Left lung (tissue), 10 donors: ENCODE data around the gene DNM1. TPM values are rescaled to one million over a fixed set of nuclear protein-coding genes. Genes with fewer than 3 reads are reported as not detected.

ENCODE experiments used
- ATAC-seq: fragments of 200-7000 bp; cut with Tn5 transposase; one replicate; pipeline ENCODE4 v1.9.1; 2020; ENCODE audit warnings: moderate library complexity
- DNase-seq, 4 donors: peaks; one replicate each; pipeline ENCODE4 v3.0.0-alpha.2; 2013 to 2020
- H3K27ac ChIP-seq, 2 donors: fragments of 200-600 bp; sonication (generic) in 1 of 2; one replicate each; pipeline versions ENCODE4 v1.5.0 to v1.8.0; 2020 to 2021
- H3K27me3 ChIP-seq, 2 donors: fragments of 200-600 bp; sonication (generic) in 1 of 2; one replicate each; pipeline versions ENCODE4 v1.5.0 to v1.8.0; 2020 to 2021
- H3K36me3 ChIP-seq, 2 donors: fragments of 200-600 bp; sonication (generic) in 1 of 2; one replicate each; pipeline versions ENCODE4 v1.5.0 to v1.8.0; 2020 to 2021
- H3K4me1 ChIP-seq, 2 donors: fragments of 200-600 bp; one replicate each; pipeline ENCODE4 v1.8.0; 2021
- H3K4me3 ChIP-seq, 2 donors: fragments of 200-600 bp; sonication (generic) in 1 of 2; one replicate each; pipeline versions ENCODE4 v1.5.0 to v1.8.0; 2020 to 2021; ENCODE audit warnings: mild to moderate bottlenecking in 1 of 2
- H3K9me3 ChIP-seq, 2 donors: fragments of 200-600 bp; sonication (generic) in 1 of 2; one replicate each; pipeline versions ENCODE4 v1.5.0 to v1.8.0; 2020 to 2021
- CTCF ChIP-seq, 2 donors: fragments of 200-600 bp; sonication (generic) in 1 of 2; IDR thresholded peaks; one replicate each; pipeline versions ENCODE4 v1.5.0 to v1.8.0; 2021; ENCODE audit warnings: antibody characterized with exemption in 2 of 2
- intact Hi-C, 2 donors: fragments of 100-400 bp; cut with DNase I; formaldehyde crosslinking; loops; one replicate each; pipeline versions ENCODE4 v1.11.2 to v1.14.2; 2022
- microRNA-seq, 2 donors: library from miRNA; unstranded; fragments of <30 nt; microRNA quantifications; one replicate each; pipeline ENCODE4, GENCODE V29; 2019
- polyA plus RNA-seq, 6 donors: library from polyadenylated mRNA; unstranded; fragments of 120-200 nt; gene quantifications; one replicate each; pipeline ENCODE4 v1.2.1, GENCODE V29; 2013; ENCODE audit not compliant: insufficient read length in 6 of 6
- total RNA-seq, 2 donors: library from RNA; stranded (reverse); fragmentation: NEBNext Ultra II Directional; extraction: Animal tissue kit (Norgen Biotek cat#: 25700); gene quantifications; one replicate each; pipeline ENCODE4 v1.2.1, GENCODE V29; 2021
- donor health status: DM: no; HTN: yes; CAD: no.
- donor health status: DM: no; HTN: no; CAD: no.

DNM1 gene
- total and polyA plus RNA-seq, 8 donors, result 9.0 to 90.0 (median 62.2) TPM

GRCh38 chr9:128296340-128297220 lies 93.4 kb downstream of the DNM1 start:
- no peak for ATAC-seq
- H3K27ac ChIP-seq, result no peak overlapping the region
- no peak overlapping the region for H3K4me3 ChIP-seq
- no peaks in the 10 kb centered on the region for H3K36me3 ChIP-seq
- TF ChIP-seq CTCF (IDR thresholded peaks at IDR 0.05), result no peak
- DNase-seq, result no peak
- H3K27me3 ChIP-seq, result no peaks in the 10 kb centered on the region
- peaks cover 0 to 6% of the 10 kb centered on the region in 2 donors for H3K4me1 ChIP-seq
- H3K9me3 ChIP-seq, result no peaks in the 10 kb centered on the region
- intact Hi-C loops, result no loop called here

- H3K4me1 ChIP-seq, result peaks cover 0 to 6% of the 10 kb centered on the region in 2 donors
- no peak overlapping the region for H3K27ac ChIP-seq
- no peaks in the 10 kb centered on the region for H3K36me3 ChIP-seq
- no peaks in the 10 kb centered on the region for H3K27me3 ChIP-seq
- no peaks in the 10 kb centered on the region for H3K9me3 ChIP-seq
- DNase-seq (no peak), ATAC-seq (no peak)
- intact Hi-C loops, result no loop called here
- TF ChIP-seq CTCF (IDR thresholded peaks at IDR 0.05), result no peak
- no peak overlapping the region for H3K4me3 ChIP-seq
Measured at GRCh38 chr9:128297221-128297773, 94.1 kb downstream of the DNM1 start.

- ATAC-seq (no peak), DNase-seq (peak in 1 of 4 donors; percentile 44)
- Histone ChIP-seq H3K4me1 (peaks cover 0 to 6% of the 10 kb centered on the region in 2 donors), H3K27me3 (no peaks in the 10 kb centered on the region), H3K27ac (no peak overlapping the region), H3K4me3 (no peak overlapping the region), H3K9me3 (no peaks in the 10 kb centered on the region), H3K36me3 (no peaks in the 10 kb centered on the region)
- no peak for TF ChIP-seq CTCF (IDR thresholded peaks at IDR 0.05)
- intact Hi-C loops, result no loop called here
Measured at GRCh38 chr9:128298535-128299482, 95.6 kb downstream of the DNM1 start.

- peaks cover 0 to 17% of the 10 kb centered on the region in 2 donors for H3K36me3 ChIP-seq
- H3K4me1 ChIP-seq, result no peaks in the 10 kb centered on the region
- ATAC-seq (no peak), DNase-seq (no peak)
- intact Hi-C loops, result no loop called here
- H3K9me3 ChIP-seq, result no peaks in the 10 kb centered on the region
- no peaks in the 10 kb centered on the region for H3K27me3 ChIP-seq
- TF ChIP-seq CTCF (IDR thresholded peaks at IDR 0.05), result no peak
- no peak overlapping the region for H3K27ac ChIP-seq
- no peak overlapping the region for H3K4me3 ChIP-seq
Measured at GRCh38 chr9:128304136-128304970, 101.2 kb downstream of the DNM1 start.

Small RNA genes lying within 50 kb of the gene (microRNA-seq; reads per million reads assigned to microRNA genes)
- 3,171 to 4,255 reads per million in 2 donors for gene MIR199B
- gene MIR3154, result 1.4 to 1.7 reads per million in 2 donors

Other genes with a start within 250 kb of the DNM1 start
- gene EEIG1, start 222.4 kb upstream of the DNM1 start, total RNA-seq, result 10 to 100 TPM; 60.7 to 67.3 TPM
- gene EEIG1, start 222.4 kb upstream of the DNM1 start, polyA plus RNA-seq, result 10 to 100 TPM; 28.2 to 40.7 (median 35.7) TPM
- 1 to 10 TPM; 7.7 to 8.0 TPM for gene NAIF1, start 136.1 kb upstream of the DNM1 start, total RNA-seq
- gene NAIF1, start 136.1 kb upstream of the DNM1 start, polyA plus RNA-seq, result 10 to 100 TPM in 3 of 6 donors, 1 to 10 TPM in 3; 8.2 to 11.5 (median 9.9) TPM
- gene SLC25A25, start 135.1 kb upstream of the DNM1 start, total RNA-seq, result 10 to 100 TPM; 19.5 to 21.0 TPM
- 10 to 100 TPM in 5 of 6 donors, 1 to 10 TPM in 1; 9.8 to 16.3 (median 13.6) TPM for gene SLC25A25, start 135.1 kb upstream of the DNM1 start, polyA plus RNA-seq
- 10 to 100 TPM; 34.8 to 56.9 TPM for gene PTGES2, start 75.7 kb upstream of the DNM1 start, total RNA-seq
- 10 to 100 TPM; 25.8 to 45.6 (median 35.9) TPM for gene PTGES2, start 75.7 kb upstream of the DNM1 start, polyA plus RNA-seq
- gene LCN2, start 53.9 kb upstream of the DNM1 start, total RNA-seq, result 100 to 1,000 TPM in 1 of 2 donors, 10 to 100 TPM in 1; 37.7 to 155 TPM
- 1 to 10 TPM; 1.3 to 3.1 (median 1.8) TPM for gene LCN2, start 53.9 kb upstream of the DNM1 start, polyA plus RNA-seq
- gene BBLN, start 43.1 kb upstream of the DNM1 start, total RNA-seq, result 10 to 100 TPM; 38.4 to 66.0 TPM
- gene BBLN, start 43.1 kb upstream of the DNM1 start, polyA plus RNA-seq, result 10 to 100 TPM; 27.1 to 44.3 (median 36.3) TPM
- 100 to 1,000 TPM; 102 to 115 TPM for gene CIZ1, start 11.8 kb upstream of the DNM1 start, total RNA-seq
- 100 to 1,000 TPM; 140 to 163 (median 148) TPM for gene CIZ1, start 11.8 kb upstream of the DNM1 start, polyA plus RNA-seq
- 100 to 1,000 TPM; 108 to 126 TPM for gene GOLGA2, start 72.6 kb downstream of the DNM1 start, total RNA-seq
- gene GOLGA2, start 72.6 kb downstream of the DNM1 start, polyA plus RNA-seq, result 100 to 1,000 TPM in 5 of 6 donors, 10 to 100 TPM in 1; 97.2 to 163 (median 117) TPM
- gene SWI5, start 72.9 kb downstream of the DNM1 start, total RNA-seq, result 10 to 100 TPM; 16.2 to 25.6 TPM
- gene SWI5, start 72.9 kb downstream of the DNM1 start, polyA plus RNA-seq, result 10 to 100 TPM; 29.9 to 36.9 (median 32.5) TPM
- gene TRUB2, start 119.1 kb downstream of the DNM1 start, total RNA-seq, result 10 to 100 TPM; 23.0 to 23.7 TPM
- gene TRUB2, start 119.1 kb downstream of the DNM1 start, polyA plus RNA-seq, result 10 to 100 TPM; 31.8 to 34.6 (median 32.7) TPM
- gene COQ4, start 119.5 kb downstream of the DNM1 start, total RNA-seq, result 10 to 100 TPM; 35.5 to 36.2 TPM
- gene COQ4, start 119.5 kb downstream of the DNM1 start, polyA plus RNA-seq, result 10 to 100 TPM; 50.6 to 77.1 (median 65.7) TPM
- gene SLC27A4, start 137.1 kb downstream of the DNM1 start, total RNA-seq, result 10 to 100 TPM; 32.7 to 33.7 TPM
- gene SLC27A4, start 137.1 kb downstream of the DNM1 start, polyA plus RNA-seq, result 10 to 100 TPM in 4 of 6 donors, 1 to 10 TPM in 2; 7.6 to 15.9 (median 11.2) TPM
- 10 to 100 TPM; 56.4 to 59.9 TPM for gene URM1, start 168.0 kb downstream of the DNM1 start, total RNA-seq
- 10 to 100 TPM; 55.1 to 66.8 (median 62.3) TPM for gene URM1, start 168.0 kb downstream of the DNM1 start, polyA plus RNA-seq
- 10 to 100 TPM; 35.8 to 79.0 TPM for gene CERCAM, start 217.5 kb downstream of the DNM1 start, total RNA-seq
- 10 to 100 TPM; 43.2 to 54.9 (median 46.7) TPM for gene CERCAM, start 217.5 kb downstream of the DNM1 start, polyA plus RNA-seq